Mesenteric fat pad (tissue), 1 donor: ENCODE data around the gene KIAA0825. TPM values are rescaled to one million over a fixed set of nuclear protein-coding genes. Genes with fewer than 3 reads are reported as not detected.

Experiments
- DNase-seq: peaks from one replicate; pipeline ENCODE4 v3.0.0-alpha.2; 2020; ENCODE audit warnings: low spot score
- total RNA-seq: library from RNA; stranded (reverse); fragmentation: NEBNext Ultra II Directional; extraction: Animal tissue kit (Norgen Biotek cat#: 25700); gene quantifications from one replicate; pipeline ENCODE4 v1.2.1, GENCODE V29; 2021
- donor health status: DM: yes; HTN: yes; CAD: no.

Gene KIAA0825
- total RNA-seq, 1 donor from 2014 or later: 3.8 TPM

GRCh38 chr5:94254214-94254613 is 364.2 kb downstream of the KIAA0825 start:
- DNase-seq: no peak

DNA sequence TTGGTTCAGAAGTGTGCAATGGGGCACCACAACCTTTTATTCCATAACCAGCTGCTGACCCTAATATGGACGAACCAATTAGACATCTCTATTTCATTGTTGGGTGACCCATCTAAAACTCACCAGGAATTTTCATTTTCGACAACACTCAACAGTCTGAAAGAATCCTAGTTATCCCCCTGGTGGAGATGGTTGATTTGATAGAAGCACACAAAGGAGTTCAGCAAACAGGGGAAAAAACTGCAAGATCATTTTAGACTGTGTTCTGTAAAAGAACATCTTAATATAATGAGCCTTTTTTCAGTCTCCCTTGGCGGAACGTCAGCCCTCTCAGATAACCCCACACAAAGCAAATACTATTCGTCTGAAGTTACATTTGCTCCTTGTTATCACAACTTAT is 367.4 kb downstream of the KIAA0825 start:
- DNase-seq: no peak

DNA sequence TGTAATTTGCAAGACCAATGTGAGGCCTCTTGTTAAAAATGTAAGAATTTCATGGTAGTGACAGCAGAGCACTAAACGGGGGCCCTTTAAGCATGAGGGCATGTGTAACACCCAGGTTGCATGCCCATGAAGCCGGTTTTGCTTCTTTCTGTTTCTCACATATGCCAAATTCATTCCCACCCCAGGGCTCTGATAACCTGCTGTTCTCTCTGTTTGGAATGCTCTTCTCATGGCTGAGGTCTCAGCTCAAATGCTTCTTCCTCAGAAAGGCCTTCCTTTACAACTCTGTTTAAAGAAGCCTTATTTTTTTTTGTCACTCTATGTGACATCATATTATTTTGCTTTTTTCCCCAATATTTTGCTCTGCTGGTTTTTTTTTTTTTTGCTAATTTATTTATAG is 369.0 kb downstream of the KIAA0825 start:
- no peak for DNase-seq

DNA sequence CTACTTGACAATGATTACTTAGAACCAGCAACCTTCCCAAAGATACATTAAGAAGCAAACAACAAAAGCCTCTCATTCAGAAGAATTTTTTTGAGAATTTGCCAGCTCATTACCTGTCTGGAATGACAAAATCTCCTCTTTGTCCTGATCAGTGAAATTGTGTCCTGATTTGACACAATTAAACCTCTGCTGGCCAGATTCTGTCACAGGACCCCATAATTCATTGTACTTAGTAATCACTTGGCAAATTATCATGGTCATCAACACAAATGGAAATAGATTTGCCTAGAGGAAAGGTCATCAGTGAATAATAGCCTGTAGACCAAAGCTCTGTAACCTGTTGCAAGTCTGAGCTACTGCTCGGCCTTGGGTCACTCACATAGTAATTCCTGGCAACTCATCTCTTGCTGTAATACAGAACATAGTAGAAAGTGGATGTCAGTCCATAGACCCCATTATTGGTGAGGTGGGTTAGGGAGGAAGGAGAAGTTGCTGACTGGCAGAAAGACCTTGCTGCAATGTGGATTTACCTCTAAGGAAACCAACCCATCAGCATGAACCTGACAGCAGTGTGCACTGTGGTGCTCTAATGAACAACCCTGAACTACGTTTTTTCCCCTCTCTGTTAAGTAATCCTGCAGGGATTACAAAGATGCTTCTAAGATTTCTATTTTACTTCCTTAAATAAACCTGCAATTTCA is 370.1 kb downstream of the KIAA0825 start:
- no peak for DNase-seq

GRCh38 chr5:94245608-94246007 is 372.8 kb downstream of the KIAA0825 start:
- DNase-seq: no peak

- DNase-seq: no peak
Measured at GRCh38 chr5:94244921-94245320, 373.5 kb downstream of the KIAA0825 start.

DNA sequence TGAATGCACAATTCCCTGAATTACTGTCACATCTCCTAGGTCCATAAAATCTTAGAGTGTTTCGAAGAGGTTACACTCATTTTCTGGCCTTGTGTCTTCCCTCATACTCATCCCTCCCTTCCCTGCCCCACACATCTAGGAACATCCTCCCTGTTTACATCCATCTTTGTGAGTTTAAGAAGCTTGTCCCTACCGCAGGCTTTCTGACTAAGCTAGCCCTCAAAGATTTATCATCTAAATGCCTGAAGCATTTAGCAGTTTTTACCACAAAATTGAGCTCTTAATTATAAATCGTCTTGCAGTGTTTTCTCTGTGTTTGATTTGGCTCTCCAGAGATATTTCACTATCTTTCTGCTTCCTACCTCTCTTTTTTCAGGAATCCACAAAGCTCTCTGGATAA is 374.8 kb downstream of the KIAA0825 start:
- DNase-seq: no peak

DNA sequence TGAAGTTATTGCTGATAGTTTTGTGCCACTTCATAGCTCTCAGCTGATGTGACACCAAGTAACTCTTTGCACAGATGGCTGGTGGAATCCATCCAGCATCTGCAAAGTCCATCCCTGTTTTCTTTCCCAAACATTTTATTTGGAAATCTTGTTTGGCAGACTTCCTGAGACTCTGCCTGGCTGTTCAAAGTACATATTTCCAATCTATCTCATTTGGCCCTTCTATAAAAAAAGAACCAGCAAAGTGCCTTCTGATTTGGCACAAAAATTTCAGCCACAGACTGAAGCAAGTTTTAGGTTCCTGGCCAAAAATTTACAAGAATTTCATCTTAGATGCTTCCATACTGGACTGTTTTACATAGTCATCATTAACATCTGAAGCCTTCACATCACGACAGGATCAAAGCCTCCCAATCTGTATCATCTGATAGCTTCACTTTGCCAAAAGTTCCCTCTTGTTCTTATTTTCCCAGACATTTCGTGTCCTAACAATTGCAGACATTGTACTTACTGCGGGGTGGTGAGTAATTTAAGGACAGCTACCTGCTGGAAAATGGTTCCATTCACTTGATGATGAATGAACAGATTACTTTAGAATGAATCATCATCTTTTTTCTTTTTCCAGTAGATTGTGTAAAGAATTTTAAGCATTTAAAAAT is 377.3 kb downstream of the KIAA0825 start:
- no peak for DNase-seq

DNA sequence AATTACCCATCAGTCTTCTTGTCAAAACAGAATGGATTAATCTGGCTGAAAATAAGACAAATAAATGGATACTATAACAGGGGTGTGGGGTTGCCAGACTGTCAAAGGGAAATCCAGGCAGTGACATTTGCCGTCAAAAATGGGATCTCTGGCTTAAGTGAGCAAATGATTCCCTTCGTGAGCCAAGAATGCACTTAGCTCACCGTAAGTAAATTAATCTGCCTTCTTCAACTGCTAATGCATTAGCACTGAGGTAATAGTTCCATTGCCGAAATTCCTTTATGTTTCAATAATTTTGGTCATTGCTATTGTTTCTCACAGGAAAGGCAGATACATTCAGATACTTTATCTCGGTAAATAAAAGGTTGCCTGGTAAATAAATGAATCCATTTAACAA is 377.8 kb downstream of the KIAA0825 start:
- DNase-seq: no peak

- no peak for DNase-seq
Measured at GRCh38 chr5:94240134-94240533, 378.3 kb downstream of the KIAA0825 start.

- no peak for DNase-seq
Measured at GRCh38 chr5:94239266-94239665, 379.1 kb downstream of the KIAA0825 start.

GRCh38 chr5:94234987-94235386 is 383.4 kb downstream of the KIAA0825 start:
- DNase-seq: no peak

- DNase-seq: no peak
Measured at GRCh38 chr5:94228791-94229190, 389.6 kb downstream of the KIAA0825 start.

DNA sequence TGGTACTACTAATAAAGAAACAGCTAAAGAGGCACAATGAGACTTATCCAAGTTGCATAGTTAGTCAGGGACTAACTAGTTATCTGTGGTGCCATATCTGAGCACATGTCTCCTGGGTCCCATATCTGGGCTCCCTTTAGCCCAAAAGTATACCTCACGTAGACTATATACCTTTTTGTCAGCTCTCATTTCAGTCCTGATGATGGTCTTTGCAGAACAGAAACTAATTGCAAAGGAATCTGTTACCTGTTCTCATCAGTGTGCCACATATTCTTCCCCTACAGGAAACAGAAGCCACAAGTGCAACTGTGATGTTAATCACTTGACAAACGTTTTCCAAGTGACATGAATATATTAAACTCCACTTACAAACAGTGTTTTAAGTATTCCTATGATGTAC is 395.2 kb downstream of the KIAA0825 start:
- no peak for DNase-seq

- no peak for DNase-seq
Measured at GRCh38 chr5:94218374-94218773, 400.0 kb downstream of the KIAA0825 start.

DNA sequence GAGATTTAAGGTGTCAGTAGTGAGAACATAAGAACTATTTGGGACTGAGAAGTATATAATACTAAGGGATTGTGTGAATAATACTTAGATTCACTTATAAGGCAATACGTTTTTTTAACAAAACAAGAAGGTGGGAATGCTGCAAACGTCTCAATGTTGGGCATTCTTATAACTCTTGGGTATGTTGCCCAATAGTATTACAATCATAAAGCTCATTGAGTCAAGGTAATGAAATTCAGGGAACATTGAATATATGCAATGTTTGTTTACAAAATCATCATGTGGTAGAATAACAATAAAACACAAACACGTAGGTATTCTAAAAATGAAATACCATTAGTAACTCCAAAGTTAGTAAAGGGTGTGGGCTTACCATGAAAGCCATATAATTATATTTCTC is 400.7 kb downstream of the KIAA0825 start:
- DNase-seq: no peak

- no peak for DNase-seq
Measured at GRCh38 chr5:94217216-94217615, 401.2 kb downstream of the KIAA0825 start.

DNA sequence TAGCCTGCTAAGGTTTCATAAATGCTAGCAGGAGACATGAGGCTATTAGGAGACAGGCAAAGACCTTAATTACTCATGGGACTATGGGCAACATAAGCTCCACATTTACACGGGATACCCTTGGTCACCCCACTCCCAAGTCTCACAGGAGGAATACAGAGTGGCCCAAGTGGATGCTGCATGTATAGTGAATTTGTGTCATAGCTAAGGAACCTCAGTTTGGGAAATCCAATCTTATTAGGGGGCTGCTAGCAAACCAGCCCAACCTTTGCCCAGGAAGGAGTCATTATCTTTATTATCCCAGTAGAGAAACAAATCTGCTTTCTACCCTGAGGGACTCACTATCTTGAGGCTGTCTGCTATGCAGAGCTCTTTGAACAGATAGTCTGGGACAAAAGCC is 405.9 kb downstream of the KIAA0825 start:
- no peak for DNase-seq

DNA sequence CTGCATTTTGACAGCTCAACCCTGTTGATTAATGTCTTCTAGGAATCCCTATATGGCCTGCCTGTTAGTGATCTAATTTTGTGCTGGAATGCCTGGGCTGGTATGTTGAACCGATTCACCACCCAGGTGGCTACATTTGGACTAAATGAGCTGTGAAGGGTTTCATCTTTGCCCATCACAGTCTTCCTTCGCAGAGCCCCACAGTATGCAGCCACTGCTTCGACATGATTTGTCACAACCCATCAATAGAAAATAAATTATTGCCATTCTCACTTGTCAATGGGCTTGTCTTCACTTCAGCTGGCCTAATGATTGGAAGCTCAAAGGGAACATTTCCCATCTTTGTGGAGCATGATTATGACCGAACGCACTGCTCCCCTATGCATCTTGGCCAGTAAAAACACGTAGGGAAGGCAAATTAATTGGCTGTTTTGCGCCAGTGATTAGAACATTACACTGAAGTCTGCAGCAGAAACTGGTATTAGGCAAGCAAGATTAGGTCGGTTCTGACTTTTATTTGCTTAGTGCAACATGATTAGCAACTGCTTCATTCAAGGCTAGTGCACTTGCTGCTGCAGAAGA is 408.5 kb downstream of the KIAA0825 start:
- DNase-seq: no peak

GRCh38 chr5:94209272-94209671 is 409.1 kb downstream of the KIAA0825 start:
- DNase-seq: no peak

DNA sequence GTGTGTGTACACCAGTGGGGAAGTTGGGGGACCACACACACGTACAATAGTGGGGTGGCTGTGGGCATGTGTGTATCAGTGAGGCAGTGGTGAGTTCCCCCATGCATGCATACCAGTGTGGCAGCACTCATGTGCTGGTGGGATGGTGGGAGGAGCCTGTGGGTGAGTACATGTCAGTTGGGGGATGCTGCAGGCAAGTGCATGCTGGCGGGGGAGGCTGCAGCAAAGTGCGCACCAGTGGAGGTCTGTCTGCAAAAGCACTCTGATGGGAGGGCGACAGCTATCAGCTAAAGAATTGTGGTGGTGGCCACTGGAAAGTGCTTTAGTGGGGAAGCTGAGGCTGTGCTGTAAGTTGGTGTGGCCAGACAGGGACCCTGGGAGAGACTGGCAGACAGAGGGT is 418.8 kb downstream of the KIAA0825 start:
- DNase-seq: no peak

GRCh38 chr5:94197970-94198369 is 420.4 kb downstream of the KIAA0825 start:
- no peak for DNase-seq

DNA sequence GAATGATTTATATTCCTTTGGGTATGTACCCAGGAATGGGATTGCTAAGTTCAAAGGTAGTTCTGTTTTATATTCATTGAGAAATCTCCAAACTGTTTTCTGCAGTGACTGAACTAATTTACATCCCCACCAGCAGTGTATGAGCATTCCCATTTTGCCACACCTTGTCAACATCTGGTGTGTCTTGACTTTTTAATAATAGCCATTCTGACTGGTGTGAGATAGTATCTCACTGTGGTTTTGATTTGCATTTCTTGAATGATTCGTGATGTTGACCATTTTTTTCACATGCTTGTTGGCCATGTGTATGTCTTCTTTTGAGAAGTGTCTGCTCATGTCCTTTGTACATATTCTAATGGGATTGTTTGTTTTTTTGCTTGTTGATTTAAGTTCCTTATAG is 421.5 kb downstream of the KIAA0825 start:
- DNase-seq: no peak
